CD1c-positive myeloid dendritic cell (primary cell): ENCODE results near the gene DNAJB5.
"Not testable (repeated sequence)": the region's sequence is repeated elsewhere in the genome, so short reads cannot be mapped to it uniquely, and the experiment has no call there.

ENCODE experiments used
- DNase-seq: peaks from one replicate; pipeline ENCODE4 v3.0.0-alpha.2; 2016; ENCODE audit errors: extremely low spot score

DNAJB5 gene

DNA sequence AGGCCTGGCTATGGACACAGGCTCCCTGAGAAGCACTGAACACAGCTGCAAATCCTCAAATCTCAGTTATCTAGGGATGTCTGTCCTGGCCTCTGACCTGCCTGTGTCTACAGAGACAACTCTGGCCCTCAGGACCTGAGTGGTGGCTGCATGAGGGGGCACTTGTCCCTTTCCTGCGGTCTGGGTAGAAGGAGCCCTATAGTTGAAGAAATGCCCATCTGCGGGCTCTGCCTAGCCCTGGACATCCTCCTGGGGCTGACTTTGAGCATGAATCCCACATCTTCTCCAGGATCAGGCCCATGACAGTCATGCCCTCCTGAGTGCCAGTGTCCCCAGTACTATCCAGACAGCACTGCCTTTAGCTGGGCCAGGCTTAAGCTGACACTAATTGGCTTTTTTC is 10.0 kb downstream of the DNAJB5 start:
- DNase-seq: no peak

- DNase-seq: no peak
Measured at GRCh38 chr9:35000535-35001284, 11.2 kb downstream of the DNAJB5 start.

DNA sequence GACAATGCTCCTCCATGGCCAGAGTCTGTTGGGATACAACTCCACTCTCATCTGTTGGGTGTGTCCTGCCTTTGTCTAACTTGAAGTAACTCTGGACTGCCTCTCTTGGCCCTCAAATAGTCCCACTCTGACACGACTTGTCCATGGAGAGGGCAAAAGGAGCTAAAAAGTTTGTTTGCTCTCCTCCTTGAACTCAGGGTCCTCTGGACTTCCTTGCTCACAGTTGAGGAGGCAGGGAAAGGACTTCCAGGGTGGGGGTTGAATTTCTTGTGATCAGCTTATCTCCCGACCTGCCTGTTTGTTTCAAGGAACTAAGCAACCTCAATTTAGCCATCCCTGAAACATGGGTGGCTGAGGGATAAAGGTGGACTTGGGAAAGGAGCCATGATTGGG is 11.7 kb downstream of the DNAJB5 start:
- no peak for DNase-seq

DNA sequence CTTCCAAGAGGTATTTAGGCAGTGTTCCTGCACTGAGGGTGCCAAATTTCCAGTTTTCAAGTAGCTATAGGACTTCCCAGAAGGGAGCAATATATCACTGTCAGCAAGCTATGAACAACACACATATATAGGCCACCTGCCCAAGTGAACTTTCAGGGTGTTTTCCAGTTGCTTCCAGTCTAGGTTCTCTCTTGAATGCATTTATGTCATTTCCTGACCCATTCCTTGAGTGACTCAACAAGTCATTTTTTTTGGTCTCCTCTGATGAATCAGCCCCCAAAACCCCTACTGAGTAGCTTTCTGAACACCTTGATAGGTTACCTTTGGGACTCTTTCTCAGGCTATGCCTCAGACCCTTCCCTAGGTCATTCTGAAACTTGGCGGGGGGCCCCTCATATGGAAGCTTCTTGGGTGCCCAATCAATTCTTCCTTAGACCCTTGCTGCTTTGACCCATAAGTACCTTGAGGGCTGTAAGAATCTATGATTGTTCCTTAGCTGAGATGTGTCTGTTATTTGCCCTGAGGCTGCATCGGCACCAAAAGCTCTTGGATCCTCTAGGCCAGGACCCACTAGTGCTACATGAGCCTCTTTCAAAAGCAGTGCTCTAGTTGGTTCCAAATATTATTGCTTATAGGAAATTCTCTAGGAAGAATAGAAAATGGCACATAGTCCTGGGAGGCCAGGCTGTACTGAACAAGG is 12.4 kb downstream of the DNAJB5 start:
- DNase-seq: no peak

- DNase-seq: no peak
Measured at GRCh38 chr9:35002623-35003022, 13.1 kb downstream of the DNAJB5 start.

GRCh38 chr9:35004299-35004698 is 14.8 kb downstream of the DNAJB5 start:
- DNase-seq: not testable (repeated sequence)

DNA sequence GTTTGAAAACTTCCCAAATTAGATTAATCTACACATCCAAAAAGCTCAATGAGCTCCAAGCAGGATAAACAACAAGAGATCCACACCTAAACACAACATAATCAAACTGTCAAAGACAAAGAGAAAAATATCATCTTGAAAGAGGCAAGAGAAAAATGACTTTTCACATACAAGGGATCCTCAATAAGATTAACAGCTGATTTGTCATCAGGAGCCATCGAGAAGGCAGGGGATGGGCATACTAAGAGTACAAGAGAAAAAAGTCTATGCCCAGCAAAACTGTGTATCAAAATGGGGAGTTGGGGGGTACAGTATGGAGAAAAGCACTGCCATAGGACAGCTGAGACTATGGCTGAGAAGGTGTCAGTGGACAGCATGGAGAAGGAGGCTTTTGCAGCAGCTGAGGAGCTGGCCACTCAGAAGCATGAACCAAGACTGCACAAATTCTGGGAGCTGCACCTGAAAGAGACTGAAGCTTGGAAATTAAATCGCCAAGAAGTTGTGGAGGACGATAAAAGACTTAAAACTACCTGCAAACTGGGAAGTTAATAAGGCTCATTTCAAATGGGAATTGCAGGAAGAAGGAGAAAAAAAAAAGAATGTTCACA is 20.9 kb downstream of the DNAJB5 start:
- no peak for DNase-seq

DNA sequence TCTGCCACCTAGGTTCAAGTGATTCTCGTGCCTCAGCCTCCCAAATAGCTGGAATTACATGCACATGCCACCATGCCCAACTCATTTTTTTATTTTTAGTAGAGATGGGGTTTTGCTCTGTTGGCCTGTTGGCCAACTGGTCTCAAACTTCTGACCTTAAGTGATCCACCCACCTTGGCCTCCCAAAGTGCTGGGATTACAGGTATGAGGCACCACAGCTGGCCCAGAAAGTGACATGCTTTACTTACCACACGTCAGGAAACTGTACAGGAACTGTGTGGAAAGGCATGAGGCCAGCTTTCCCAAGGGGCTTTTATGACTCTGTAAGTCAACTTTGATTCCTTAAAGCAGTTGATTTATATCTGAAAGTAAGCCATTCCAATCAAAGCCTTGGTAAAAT is 25.0 kb downstream of the DNAJB5 start:
- DNase-seq: no peak

DNA sequence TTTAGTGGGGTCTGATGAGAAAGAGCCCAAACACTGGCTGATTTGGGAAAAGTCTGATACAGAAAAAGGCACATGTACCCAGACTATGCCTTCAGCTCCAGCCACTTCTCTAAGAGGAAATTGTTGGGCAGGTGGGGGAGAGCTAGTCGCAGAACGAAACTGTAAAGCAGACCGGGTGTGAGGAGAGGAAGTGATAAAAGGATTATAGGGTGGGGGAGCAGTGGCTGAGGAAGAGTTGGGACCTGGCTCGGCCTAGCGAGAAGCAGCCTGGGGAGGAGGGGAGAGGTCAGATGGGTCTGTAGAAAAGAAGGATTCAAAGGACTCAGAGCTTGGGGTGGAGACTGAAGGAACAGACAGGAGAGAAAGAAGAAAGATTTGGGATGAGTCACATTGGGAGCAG is 33.9 kb downstream of the DNAJB5 start:
- DNase-seq: not testable (repeated sequence)

DNA sequence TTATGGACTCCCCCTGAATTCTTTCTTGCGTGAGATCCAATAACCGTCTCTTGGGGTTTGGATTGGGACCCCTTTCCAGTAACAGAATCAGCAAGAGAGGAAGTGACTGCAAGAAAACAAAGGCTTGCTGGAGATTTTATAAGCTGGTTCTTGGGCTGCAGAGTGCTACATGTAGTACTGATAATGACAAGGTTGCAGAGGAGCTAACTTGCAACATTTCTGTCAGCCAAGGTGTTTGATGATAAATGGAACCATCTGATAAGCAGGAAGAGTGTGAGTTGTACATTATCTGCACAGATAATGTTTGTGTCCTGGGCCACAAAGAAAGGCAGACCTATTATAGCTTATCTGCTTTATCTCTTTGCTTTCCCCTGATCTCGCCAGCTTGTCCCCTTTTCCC is 37.1 kb downstream of the DNAJB5 start:
- DNase-seq: no peak

DNA sequence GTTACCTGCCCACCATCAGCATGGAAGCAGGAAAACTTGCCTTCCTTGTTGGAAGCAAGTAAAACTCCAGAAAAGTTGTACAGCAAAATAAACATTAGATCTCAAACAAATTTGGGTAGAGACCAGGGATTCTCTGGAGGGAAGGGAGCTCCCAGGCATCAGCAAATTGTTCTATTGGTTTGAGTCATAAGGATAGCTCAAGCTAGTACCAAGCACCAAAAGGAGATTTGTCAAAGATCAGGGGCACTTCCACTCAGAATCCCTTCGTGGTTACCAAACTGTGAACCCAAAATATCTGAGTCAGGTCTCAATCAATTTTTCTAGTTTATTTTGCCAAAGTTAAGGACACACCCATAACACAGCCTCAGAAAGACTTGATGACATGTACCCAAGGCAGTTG is 37.8 kb downstream of the DNAJB5 start:
- DNase-seq: no peak

- DNase-seq: no peak
Measured at GRCh38 chr9:35027860-35028259, 38.3 kb downstream of the DNAJB5 start.

GRCh38 chr9:35028341-35028740 is 38.8 kb downstream of the DNAJB5 start:
- DNase-seq: no peak

GRCh38 chr9:35029241-35029640 is 39.7 kb downstream of the DNAJB5 start:
- no peak for DNase-seq

DNA sequence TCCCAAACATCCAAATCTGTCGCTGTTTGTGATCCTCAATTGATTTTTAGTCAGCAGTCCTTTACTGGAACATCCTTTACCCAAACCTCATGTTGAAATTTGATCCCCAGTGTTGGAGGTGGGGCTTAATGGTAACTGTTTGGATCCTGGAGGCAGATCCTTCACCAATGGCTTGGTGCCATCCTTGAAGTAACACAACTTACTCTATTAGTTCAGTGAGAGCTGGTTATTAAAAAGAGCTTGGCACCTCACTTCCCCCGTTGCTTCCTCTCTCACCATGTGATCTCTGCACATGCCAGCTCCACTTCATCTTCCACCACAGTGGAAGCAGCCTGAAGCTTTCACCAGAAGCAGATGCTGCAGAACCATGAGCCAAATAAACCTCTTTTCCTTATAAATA is 40.3 kb downstream of the DNAJB5 start:
- DNase-seq: no peak

DNA sequence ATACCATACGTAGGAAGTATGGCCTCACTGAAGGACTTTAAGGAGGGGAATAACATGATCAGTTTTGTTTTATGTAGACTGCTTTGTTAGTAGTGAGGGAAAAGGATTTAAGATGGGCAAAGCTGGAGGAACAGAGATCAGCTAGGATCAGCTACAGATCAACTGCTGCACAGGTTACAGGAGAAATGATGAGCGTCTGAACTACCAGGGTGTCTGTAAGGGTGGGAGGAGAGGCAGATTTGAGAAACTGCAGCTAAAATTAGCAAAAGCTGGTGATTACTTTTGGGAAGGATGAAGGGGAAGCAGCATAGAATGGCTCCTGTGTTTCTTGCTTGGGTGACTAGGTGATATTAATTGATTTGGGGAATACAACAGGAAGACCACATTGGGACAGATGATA is 43.6 kb downstream of the DNAJB5 start:
- DNase-seq: no peak

DNA sequence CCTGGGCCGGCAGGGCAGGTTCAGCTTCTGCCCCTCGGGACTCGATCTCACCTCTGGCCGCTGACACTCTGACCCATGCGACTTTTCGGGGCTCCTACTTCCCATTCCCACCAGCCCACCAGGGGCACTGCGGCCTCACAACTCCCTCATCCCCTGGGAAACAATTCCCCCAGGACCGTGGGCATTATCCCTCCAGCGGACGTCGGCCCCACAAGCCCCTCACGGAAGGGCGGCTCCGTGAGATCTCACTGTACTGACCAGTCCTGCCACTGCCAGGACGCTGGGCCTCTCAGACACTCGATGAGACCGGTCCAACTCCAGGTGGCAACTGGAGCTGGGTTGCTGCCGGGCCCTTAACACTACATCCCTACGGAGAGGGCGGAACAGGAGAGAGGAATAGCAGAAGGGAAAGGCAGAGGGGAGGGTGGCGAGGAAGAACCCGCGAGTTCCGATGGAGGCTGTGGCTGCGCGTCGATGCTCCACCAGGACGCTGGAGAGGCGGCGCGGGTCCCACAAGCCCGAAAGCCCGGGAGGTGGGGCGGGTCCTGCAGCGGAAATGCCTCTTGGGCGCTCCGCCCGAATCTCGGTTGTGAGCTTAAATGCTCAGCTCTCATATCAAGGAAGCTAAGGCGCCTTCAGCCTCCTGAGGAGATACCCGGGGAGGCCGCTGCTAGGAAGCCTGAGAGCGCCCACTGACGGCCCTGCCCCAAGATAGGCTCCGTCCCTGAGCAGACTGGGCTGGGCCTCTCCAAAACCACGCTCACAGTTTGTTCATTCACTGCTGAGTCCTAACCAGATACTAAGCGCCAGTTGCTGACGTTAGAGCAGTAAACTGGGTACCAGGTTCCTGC is 46.5 kb downstream of the DNAJB5 start:
- DNase-seq: no peak

DNA sequence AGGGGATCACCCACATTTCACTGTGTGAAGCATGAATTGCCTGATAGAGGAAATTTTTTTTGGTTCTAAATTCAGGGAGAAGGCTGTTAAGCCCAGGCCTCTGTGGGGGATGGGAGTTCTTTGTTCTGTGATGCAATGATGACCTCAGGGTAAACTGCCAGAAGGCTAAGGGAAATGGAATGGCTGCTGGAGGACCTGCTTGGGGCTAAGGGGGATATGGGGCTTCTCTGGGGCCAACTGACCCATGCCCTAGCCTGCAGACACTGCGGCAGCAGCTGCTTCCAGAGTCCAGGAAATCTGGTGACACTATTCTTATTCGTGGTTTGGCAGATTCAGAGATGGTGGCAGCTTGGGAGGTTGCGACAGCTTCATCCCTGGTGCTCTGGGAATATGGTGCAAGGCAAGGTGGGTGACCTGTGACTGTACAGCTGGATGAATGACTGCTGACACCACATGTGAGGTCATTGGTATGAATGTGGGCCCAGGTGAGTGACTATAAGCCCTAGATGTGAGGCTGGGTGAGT is 52.6 kb downstream of the DNAJB5 start:
- DNase-seq: no peak

GRCh38 chr9:35042891-35043545 is 53.5 kb downstream of the DNAJB5 start:
- no peak for DNase-seq

- no peak for DNase-seq
Measured at GRCh38 chr9:35044071-35044470, 54.5 kb downstream of the DNAJB5 start.
